ENCODE measurements around the gene IQGAP3. TPM values are rescaled to one million over a fixed set of nuclear protein-coding genes. Genes with fewer than 3 reads are reported as not detected.

IQGAP3 gene
- total and polyA plus RNA-seq, 2 donors (not counting 1 experiment from before 2014, with no cell fraction given): 0.07 to 0.12 TPM

- ChIA-PET CTCF (interaction anchor here (0.6 to 11.7 kb wide), 29 partner anchors 11 to 644 kb away, joined by 3 to 383 read pairs (median 5); partner anchors contain the start of genes GON4L, GPATCH4, NAXE and TTC24), POLR2A (interaction anchor here (0.6 to 8.3 kb wide), 23 partner anchors 9 to 250 kb away, joined by 3 to 193 read pairs (median 4); partner anchors contain the start of genes GPATCH4, HDGF, MRPL24 and NAXE)
- Mint-ChIP-seq H3K4me3 (peak overlapping the region; percentile 93), H3K27ac (peak overlapping the region; percentile 99), H3K9me3 (ENCODE audit: insufficient read depth) (no peaks in the 10 kb centered on the region), H3K4me1 (peaks cover 78% of the 10 kb centered on the region), H3K27me3 (no peaks in the 10 kb centered on the region)
- peak overlapping the region; percentile 94 for H3K4me2 ChIP-seq (replicated peaks; ENCODE audit: low read depth, low read length, poor library complexity, severe bottlenecking)
- H3K79me2 ChIP-seq (ENCODE audit: control insufficient read depth, insufficient read depth, low read length): peaks cover 67% of the 10 kb centered on the region
- H3K36me3 ChIP-seq (replicated peaks in 1 of 2; ENCODE audit: control extremely low read depth in 1 of 2, control insufficient read depth in 1 of 2, extremely low read depth in 1 of 2, insufficient read depth in 2 of 2, low read length in 1 of 2): no peaks in the 10 kb centered on the region
- TF ChIP-seq EZH2 (IDR thresholded peaks at IDR 0.05; ENCODE audit: borderline replicate concordance, insufficient read depth, low read depth, low read length, poor library complexity, severe bottlenecking) (no peak), CTCF (IDR thresholded peaks at IDR 0.05) (peak; percentile 80)
- H3K9ac ChIP-seq (ENCODE audit: low read length): peak overlapping the region; percentile 99
- peak overlapping the region; percentile 66 for H2AFZ ChIP-seq (ENCODE audit: insufficient read depth, low read depth, low read length, poor library complexity, severe bottlenecking)
- H4K20me1 ChIP-seq (ENCODE audit: control insufficient read depth, insufficient read depth, low read length, poor library complexity, severe bottlenecking): peaks cover 43% of the 10 kb centered on the region
- ATAC-seq (ENCODE audit: low read depth) (peak; percentile 66), DNase-seq (peak; percentile 97)
- under 1% methylated on average over 40 of the region's 57 CpGs for WGBS (ENCODE audit: insufficient coverage)
- no peaks in the 10 kb centered on the region for H3K27me3 ChIP-seq (replicated peaks in 1 of 4; ENCODE audit: control extremely low read depth in 1 of 4, control insufficient read depth in 3 of 4, insufficient read depth in 4 of 4, low read length in 3 of 4)
- peak overlapping the region; percentile 51 to 99 (median 91) for H3K4me3 ChIP-seq (ENCODE audit: control extremely low read depth in 1 of 5, extremely low read depth in 1 of 5, insufficient read depth in 1 of 5, low read depth in 2 of 5, low read length in 4 of 5)
- H3K9me3 ChIP-seq (ENCODE audit: control extremely low read depth in 1 of 3, control insufficient read depth in 2 of 3, insufficient read depth in 1 of 3, low read length in 2 of 3): peaks cover 0 to 5% (median 0%) of the 10 kb centered on the region in 3 donors
- H3K27ac ChIP-seq (ENCODE audit: low read length in 2 of 2): peak overlapping the region; percentile 94 to 96
- intact Hi-C loops (cut with micrococcal nuclease): loop anchor here (1.0 to 10.0 kb wide), 10 partner anchors 9 to 1176 kb away; partner anchors contain the start of genes CCT3, GPATCH4, IQGAP3 and ISG20L2
- peaks cover 74 to 79% of the 10 kb centered on the region in 2 donors for H3K4me1 ChIP-seq (ENCODE audit: control insufficient read depth in 2 of 2, insufficient read depth in 2 of 2, low read length in 2 of 2)
These were observed 71.4 kb downstream of the IQGAP3 start for GRCh38 chr1:156500793-156501506.

DNA sequence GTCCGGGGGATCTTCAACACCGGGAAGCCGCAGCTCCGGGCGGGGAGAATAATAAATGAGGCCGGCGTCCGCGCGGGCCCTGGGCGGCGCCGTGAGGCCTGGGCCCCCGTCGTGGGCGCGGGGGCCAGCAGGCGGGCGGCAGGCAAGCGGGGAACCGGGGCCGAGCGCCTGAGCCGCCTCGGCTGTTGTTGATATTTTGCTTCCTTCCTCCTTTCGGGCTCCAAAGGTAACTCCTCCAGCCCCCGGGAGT is 71.9 kb downstream of the IQGAP3 start, which contains the start of gene MEF2D:
MEF2D (minus strand) TSS at position 233 of the 250 bp plus-strand sequence. CDS start 17,483 bp downstream, outside the sequence.
- POLR2A ChIA-PET: interaction anchor here (0.6 to 8.3 kb wide), 16 partner anchors 9 to 228 kb away, joined by 3 to 193 read pairs (median 4); partner anchors contain the start of genes GPATCH4 and NAXE
- CTCF ChIA-PET: interaction anchor here (0.9 to 11.7 kb wide), 17 partner anchors 12 to 127 kb away, joined by 3 to 383 read pairs (median 7); partner anchors contain the start of genes GPATCH4, NAXE and TTC24

More for the DNA sequence above, 71.9 kb downstream of the IQGAP3 start, which contains the start of gene MEF2D:
- Histone ChIP-seq H3K36me3 (replicated peaks in 1 of 2; ENCODE audit: control extremely low read depth in 1 of 2, control insufficient read depth in 1 of 2, extremely low read depth in 1 of 2, insufficient read depth in 2 of 2, low read length in 1 of 2) (peaks cover 0 to 3% of the 10 kb centered on the region in 2 experiments), H3K4me1 (ENCODE audit: control insufficient read depth in 2 of 2, insufficient read depth in 2 of 2, low read length in 2 of 2) (peaks cover 73 to 79% of the 10 kb centered on the region in 2 donors), H3K27ac (ENCODE audit: low read length in 2 of 2) (peak within 1 kb of the TSS; percentile 94 to 96), H3K9me3 (ENCODE audit: control extremely low read depth in 1 of 3, control insufficient read depth in 2 of 3, insufficient read depth in 1 of 3, low read length in 2 of 3) (peaks cover 0 to 5% (median 0%) of the 10 kb centered on the region in 3 donors), H3K4me3 (ENCODE audit: control extremely low read depth in 1 of 5, extremely low read depth in 1 of 5, insufficient read depth in 1 of 5, low read depth in 2 of 5, low read length in 4 of 5) (peak within 1 kb of the TSS; percentile 55 to 99 (median 91)), H3K79me2 (ENCODE audit: control insufficient read depth, insufficient read depth, low read length) (peaks cover 72% of the 10 kb centered on the region), H4K20me1 (ENCODE audit: control insufficient read depth, insufficient read depth, low read length, poor library complexity, severe bottlenecking) (peaks cover 47% of the 10 kb centered on the region), H3K9ac (ENCODE audit: low read length) (peak within 1 kb of the TSS; percentile 99), H3K4me2 (replicated peaks; ENCODE audit: low read depth, low read length, poor library complexity, severe bottlenecking) (peak within 1 kb of the TSS; percentile 94), H3K27me3 (replicated peaks in 1 of 4; ENCODE audit: control extremely low read depth in 1 of 4, control insufficient read depth in 3 of 4, insufficient read depth in 4 of 4, low read length in 3 of 4) (no peaks in the 10 kb centered on the region), H2AFZ (ENCODE audit: insufficient read depth, low read depth, low read length, poor library complexity, severe bottlenecking) (peak within 1 kb of the TSS; percentile 66)
- Mint-ChIP-seq H3K4me3 (peak within 1 kb of the TSS; percentile 93), H3K27me3 (no peaks in the 10 kb centered on the region), H3K27ac (peak within 1 kb of the TSS; percentile 99), H3K9me3 (ENCODE audit: insufficient read depth) (no peaks in the 10 kb centered on the region), H3K4me1 (peaks cover 78% of the 10 kb centered on the region)
- TF ChIP-seq EZH2 (IDR thresholded peaks at IDR 0.05; ENCODE audit: borderline replicate concordance, insufficient read depth, low read depth, low read length, poor library complexity, severe bottlenecking) (no peak), CTCF (IDR thresholded peaks at IDR 0.05) (no peak)
- no peak for ATAC-seq (ENCODE audit: low read depth)
- WGBS (ENCODE audit: insufficient coverage): 0% methylated on average over 27 of the region's 27 CpGs
- DNase-seq: no peak
- intact Hi-C loops (cut with micrococcal nuclease): loop anchor here (1.0 to 10.0 kb wide), 8 partner anchors 20 to 1176 kb away; partner anchors contain the start of genes CCT3, GPATCH4, IQGAP3 and ISG20L2
